ENCODE measurements around the gene KRTAP1-4. TPM values are rescaled to one million over a fixed set of nuclear protein-coding genes. Genes with fewer than 3 reads are reported as not detected.
"Not testable (repeated sequence)": the region's sequence is repeated elsewhere in the genome, so short reads cannot be mapped to it uniquely, and the experiment has no call there.

Gene KRTAP1-4
- total RNA-seq, 4 donors from 2014 or later, result not detected

- H3K36me3 ChIP-seq, result no peaks in the 10 kb centered on the region
- 47 to 52% methylated on average over 5 of the region's 5 CpGs for WGBS, 2 donors (ENCODE audit: low coverage in 1 of 2)
- in situ Hi-C loops (cut with MboI; ENCODE audit: low pct_ligation_motif_present in 1 of 4, low pct_unique_long_range_greater_than_20kb in 1 of 4, low sequenced_read_pairs in 3 of 4), result no loop called here
- intact Hi-C loops (cut with DNase I; ENCODE audit: low total_unique reads), result no loop called here
- no peaks in the 10 kb centered on the region for H3K27me3 ChIP-seq
- H3K9me3 ChIP-seq, result no peaks in the 10 kb centered on the region
- DNase-seq, result no peak
- no peak overlapping the region for H3K4me3 ChIP-seq
- H3K27ac ChIP-seq, result no peak overlapping the region
- H3K4me1 ChIP-seq, result no peaks in the 10 kb centered on the region
- TF ChIP-seq CTCF (IDR thresholded peaks at IDR 0.05), result no peak
- no peak for TF ChIP-seq POLR2A (IDR thresholded peaks at IDR 0.05)
- no peak for TF ChIP-seq POLR2AphosphoS5 (IDR thresholded peaks at IDR 0.05)
- TF ChIP-seq EP300 (IDR thresholded peaks at IDR 0.05; ENCODE audit: low read depth), result no peak
Observed at GRCh38 chr17:41002814-41003213, 27.2 kb downstream of the KRTAP1-4 start.

- 85 to 87% methylated on average over 3 to 4 of the region's 4 CpGs for WGBS, 2 donors (ENCODE audit: low coverage in 1 of 2)
Observed at GRCh38 chr17:41001795-41002194, 28.2 kb downstream of the KRTAP1-4 start.

GRCh38 chr17:40999563-40999962 is 30.4 kb downstream of the KRTAP1-4 start, which contains the start of gene KRTAP3-2:
KRTAP3-2 (minus strand) TSS chr17:40999906; CDS start chr17:40999853, 53 bp downstream.
- H3K4me1 ChIP-seq; in situ Hi-C loops (cut with MboI; ENCODE audit: low pct_ligation_motif_present in 1 of 4, low pct_unique_long_range_greater_than_20kb in 1 of 4, low sequenced_read_pairs in 3 of 4); H3K9me3 ChIP-seq; DNase-seq; intact Hi-C loops (cut with DNase I; ENCODE audit: low total_unique reads); H3K36me3 ChIP-seq; H3K27ac ChIP-seq; H3K4me3 ChIP-seq; H3K27me3 ChIP-seq: not testable (repeated sequence)
- 73% methylated on average over 6 of the region's 6 CpGs; no CpG with 5 or more reads in 1 of the 2 donors for WGBS, 2 donors (ENCODE audit: low coverage in 1 of 2)

More at GRCh38 chr17:41001795-41002194, 28.2 kb downstream of the KRTAP1-4 start:
- in situ Hi-C loops (cut with MboI; ENCODE audit: low pct_ligation_motif_present in 1 of 4, low pct_unique_long_range_greater_than_20kb in 1 of 4, low sequenced_read_pairs in 3 of 4) (no loop called here), intact Hi-C loops (cut with DNase I; ENCODE audit: low total_unique reads) (no loop called here)
- H3K36me3 ChIP-seq, result no peaks in the 10 kb centered on the region
- no peak for TF ChIP-seq POLR2AphosphoS5 (IDR thresholded peaks at IDR 0.05)
- TF ChIP-seq POLR2A (IDR thresholded peaks at IDR 0.05), result no peak
- TF ChIP-seq CTCF (IDR thresholded peaks at IDR 0.05), result no peak
- TF ChIP-seq EP300 (IDR thresholded peaks at IDR 0.05; ENCODE audit: low read depth), result no peak
- H3K4me3 ChIP-seq, result no peak overlapping the region
- H3K27me3 ChIP-seq, result no peaks in the 10 kb centered on the region
- no peak for DNase-seq
- H3K27ac ChIP-seq, result no peak overlapping the region
- H3K4me1 ChIP-seq, result no peaks in the 10 kb centered on the region
- no peaks in the 10 kb centered on the region for H3K9me3 ChIP-seq

GRCh38 chr17:40997361-40997760 is 32.6 kb downstream of the KRTAP1-4 start:
- in situ Hi-C loops (cut with MboI; ENCODE audit: low pct_ligation_motif_present in 1 of 4, low pct_unique_long_range_greater_than_20kb in 1 of 4, low sequenced_read_pairs in 3 of 4) (no loop called here), intact Hi-C loops (cut with DNase I; ENCODE audit: low total_unique reads) (no loop called here)
- DNase-seq, result no peak
- Histone ChIP-seq H3K27me3 (no peaks in the 10 kb centered on the region), H3K27ac (no peak overlapping the region), H3K9me3 (no peaks in the 10 kb centered on the region), H3K4me3 (no peak overlapping the region), H3K4me1 (peaks cover 0 to 1% (median 0%) of the 10 kb centered on the region in 4 donors), H3K36me3 (no peaks in the 10 kb centered on the region)
- no peak for TF ChIP-seq EP300 (IDR thresholded peaks at IDR 0.05; ENCODE audit: low read depth)
- no peak for TF ChIP-seq CTCF (IDR thresholded peaks at IDR 0.05)
- TF ChIP-seq POLR2AphosphoS5 (IDR thresholded peaks at IDR 0.05), result no peak
- no peak for TF ChIP-seq POLR2A (IDR thresholded peaks at IDR 0.05)
- 77% methylated on average over 2 of the region's 2 CpGs for WGBS, 2 donors (ENCODE audit: low coverage in 1 of 2)

GRCh38 chr17:40996829-40997228 is 33.2 kb downstream of the KRTAP1-4 start:
- peaks cover 0 to 4% (median 0%) of the 10 kb centered on the region in 4 donors for H3K4me1 ChIP-seq
- H3K4me3 ChIP-seq, result no peak overlapping the region
- intact Hi-C loops (cut with DNase I; ENCODE audit: low total_unique reads), result no loop called here
- WGBS, 2 donors (ENCODE audit: low coverage in 1 of 2), result 52 to 68% methylated on average over 4 of the region's 4 CpGs
- H3K9me3 ChIP-seq, result no peaks in the 10 kb centered on the region
- in situ Hi-C loops (cut with MboI; ENCODE audit: low pct_ligation_motif_present in 1 of 4, low pct_unique_long_range_greater_than_20kb in 1 of 4, low sequenced_read_pairs in 3 of 4), result no loop called here
- TF ChIP-seq EP300 (IDR thresholded peaks at IDR 0.05; ENCODE audit: low read depth) (no peak), POLR2AphosphoS5 (IDR thresholded peaks at IDR 0.05) (no peak), CTCF (IDR thresholded peaks at IDR 0.05) (no peak), POLR2A (IDR thresholded peaks at IDR 0.05) (no peak)
- H3K27ac ChIP-seq, result no peak overlapping the region
- DNase-seq, result no peak
- H3K36me3 ChIP-seq, result no peaks in the 10 kb centered on the region
- peaks cover under 1% of the 10 kb centered on the region for H3K27me3 ChIP-seq

All from transverse colon (tissue), 4 donors.